GM21390 (cell line): ENCODE results near the gene CXorf49.
"Not testable (repeated sequence)": the region's sequence is repeated elsewhere in the genome, so short reads cannot be mapped to it uniquely, and the experiment has no call there.

Experiments
- ATAC-seq: cut with Tn5 transposase; IDR thresholded peaks from one replicate; pipeline ENCODE4 v1.9.1; 2021; ENCODE audit not compliant: unreplicated experiment

The CXorf49 gene

GRCh38 chrX:71675636-71676035 lies 42.4 kb downstream of the CXorf49 start:
- ATAC-seq = not testable (repeated sequence)

GRCh38 chrX:71671938-71672337 lies 46.1 kb downstream of the CXorf49 start:
- ATAC-seq = no peak

DNA sequence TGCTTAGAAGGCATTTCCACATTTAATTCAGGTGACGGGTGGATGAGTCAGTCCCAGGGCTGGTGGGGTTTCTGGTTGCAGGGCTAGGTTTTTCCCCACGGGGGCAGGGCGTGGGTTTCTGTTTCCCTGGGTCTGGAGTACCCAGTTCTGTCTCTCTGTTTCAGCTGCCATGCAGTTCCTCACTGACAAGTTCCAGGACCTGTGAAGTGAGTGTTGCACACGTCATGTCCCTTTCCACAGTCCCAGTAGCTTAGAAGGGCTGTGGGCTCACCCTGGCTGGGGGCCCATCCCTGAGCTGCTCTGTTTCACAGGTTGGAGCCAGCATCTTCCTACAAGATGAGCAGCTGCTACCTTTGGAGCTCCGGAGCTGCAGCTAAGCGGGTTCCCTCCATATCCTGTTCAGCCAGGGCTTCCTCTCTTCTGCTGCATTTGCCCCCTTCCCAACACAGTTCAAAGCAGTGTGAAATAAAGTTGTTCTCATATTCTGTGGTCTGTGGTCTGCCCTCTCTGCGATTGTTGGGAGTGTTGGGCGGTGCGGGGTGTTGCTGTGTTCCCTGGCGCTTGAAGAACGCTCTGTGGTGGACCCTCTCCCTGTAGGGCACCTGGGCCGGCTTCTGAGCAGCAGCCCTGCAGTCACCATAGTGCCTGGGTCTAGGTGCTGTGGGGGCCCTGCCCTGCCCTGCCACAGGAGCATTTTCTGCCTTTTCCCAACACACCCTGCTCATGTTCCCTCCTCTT lies 46.9 kb downstream of the CXorf49 start:
- no peak for ATAC-seq

- ATAC-seq = not testable (repeated sequence)
Measured at GRCh38 chrX:71669947-71670346, 48.1 kb downstream of the CXorf49 start.

DNA sequence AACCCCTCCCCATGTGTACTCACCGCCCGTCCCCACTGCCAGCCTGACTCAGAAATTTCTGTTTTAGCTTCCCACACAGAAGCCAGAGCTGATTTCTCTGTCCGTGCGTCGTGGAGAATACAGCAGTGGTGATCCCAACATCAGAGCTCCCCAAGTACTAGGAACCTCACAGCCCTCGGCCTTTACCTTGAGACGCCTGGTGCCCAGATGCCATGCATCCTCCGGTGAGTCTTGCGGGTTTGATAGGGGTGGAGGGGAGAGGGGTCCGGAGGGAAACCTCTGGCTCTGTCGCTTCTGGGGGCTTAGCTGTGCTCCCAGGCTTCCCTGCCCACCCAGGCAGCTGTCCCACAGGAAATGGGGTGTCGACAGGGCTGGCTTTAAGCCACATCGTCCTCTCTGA lies 48.6 kb downstream of the CXorf49 start:
- no peak for ATAC-seq

- no peak for ATAC-seq
Measured at GRCh38 chrX:71668248-71668595, 49.9 kb downstream of the CXorf49 start.

DNA sequence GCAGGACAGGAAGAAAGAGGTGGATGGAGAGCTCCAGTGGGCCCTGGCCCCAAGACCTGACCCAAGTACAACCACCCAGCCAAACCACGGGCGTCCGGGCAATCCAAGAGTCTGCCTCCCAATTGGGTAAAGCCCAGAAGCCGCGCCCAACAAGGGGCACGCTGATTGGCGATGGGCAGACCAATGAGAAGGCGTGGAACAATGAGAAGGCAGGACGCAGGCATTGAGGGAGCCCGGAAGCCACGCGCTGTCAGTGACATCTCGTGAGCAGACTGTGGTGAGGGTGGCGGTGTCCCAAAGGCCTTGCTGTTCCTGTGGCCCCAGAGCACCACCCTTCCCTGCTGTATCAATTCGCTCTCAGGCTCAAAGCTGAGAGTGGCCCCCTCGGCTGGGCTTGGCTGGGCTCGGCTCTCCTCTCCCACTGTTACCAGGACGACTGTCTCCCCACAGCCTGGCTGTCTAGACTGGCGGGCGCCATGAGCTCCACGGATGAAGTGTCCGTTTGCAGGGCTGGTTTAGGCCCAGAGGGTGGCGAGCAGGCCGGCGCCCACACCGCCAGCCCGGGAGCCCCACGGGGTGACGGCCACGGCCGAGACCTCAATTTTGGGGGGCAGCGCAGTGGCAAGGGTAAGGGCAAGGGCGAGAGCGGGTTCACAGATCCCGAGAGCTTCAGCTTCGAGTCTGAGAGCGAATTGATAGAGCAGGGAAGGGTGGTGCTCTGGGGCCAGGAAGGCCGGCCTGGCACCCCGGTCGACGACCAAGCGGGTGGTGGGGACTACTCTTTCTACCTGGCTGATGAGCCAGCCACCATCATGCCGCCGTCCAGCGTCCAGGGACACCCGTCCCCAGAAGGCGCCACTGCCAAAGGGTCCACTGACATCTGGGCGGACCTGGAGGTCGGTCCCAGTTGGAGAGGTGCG lies 50.5 kb downstream of the CXorf49 start, which contains the start of gene LOC101059915:
Gene LOC101059915 (plus strand): TSS at position 219 of the 920 bp plus-strand sequence.
- ATAC-seq = no peak

DNA sequence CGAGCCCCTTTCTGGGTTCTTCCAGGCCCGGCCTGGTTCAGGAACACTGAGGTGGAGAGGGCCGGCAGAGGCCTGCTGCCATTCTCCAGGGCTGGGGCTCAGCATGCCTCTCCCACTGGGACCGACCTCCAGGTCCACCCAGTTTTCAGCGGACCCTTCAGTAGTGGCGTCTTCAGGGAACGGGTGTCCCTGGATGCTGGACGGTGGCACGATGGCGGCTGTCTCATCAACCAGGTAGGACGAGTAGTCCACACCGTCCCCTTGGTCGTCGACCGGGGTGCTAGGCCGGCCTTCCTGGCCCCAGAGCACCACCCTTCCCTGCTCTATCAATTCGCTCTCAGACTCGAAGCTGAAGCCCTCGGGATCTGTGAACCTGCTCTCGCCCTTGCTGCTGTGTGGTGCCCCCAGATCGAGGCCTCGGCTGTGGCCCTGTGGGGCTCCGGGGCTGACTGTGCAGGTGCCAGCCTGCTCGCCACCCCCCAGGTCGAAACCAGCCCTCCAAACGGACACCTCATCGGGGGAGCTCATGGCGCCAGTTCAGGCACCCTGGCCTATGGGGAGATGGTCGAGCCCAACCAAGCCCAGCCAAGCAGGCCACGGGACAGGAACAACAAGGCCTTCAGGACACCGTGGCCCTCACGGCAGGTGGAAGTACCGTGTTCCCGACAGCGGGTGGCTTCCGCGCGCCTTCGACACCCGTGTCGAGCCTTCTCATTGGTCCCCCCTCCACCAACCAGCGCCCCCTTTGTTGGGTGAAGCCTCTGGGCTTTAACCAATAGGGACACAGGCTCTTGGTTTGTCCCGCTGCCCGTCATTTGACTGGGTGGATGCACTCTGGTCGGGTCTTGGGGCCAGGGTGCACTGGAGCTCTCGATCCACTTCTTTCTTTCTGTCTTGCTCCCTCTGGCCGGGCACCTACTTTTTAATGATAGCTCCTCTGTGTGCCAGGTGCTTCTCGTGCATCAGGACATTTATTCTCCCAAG lies 51.6 kb downstream of the CXorf49 start:
- no peak for ATAC-seq

- no peak for ATAC-seq
Measured at GRCh38 chrX:71665747-71666146, 52.3 kb downstream of the CXorf49 start.

DNA sequence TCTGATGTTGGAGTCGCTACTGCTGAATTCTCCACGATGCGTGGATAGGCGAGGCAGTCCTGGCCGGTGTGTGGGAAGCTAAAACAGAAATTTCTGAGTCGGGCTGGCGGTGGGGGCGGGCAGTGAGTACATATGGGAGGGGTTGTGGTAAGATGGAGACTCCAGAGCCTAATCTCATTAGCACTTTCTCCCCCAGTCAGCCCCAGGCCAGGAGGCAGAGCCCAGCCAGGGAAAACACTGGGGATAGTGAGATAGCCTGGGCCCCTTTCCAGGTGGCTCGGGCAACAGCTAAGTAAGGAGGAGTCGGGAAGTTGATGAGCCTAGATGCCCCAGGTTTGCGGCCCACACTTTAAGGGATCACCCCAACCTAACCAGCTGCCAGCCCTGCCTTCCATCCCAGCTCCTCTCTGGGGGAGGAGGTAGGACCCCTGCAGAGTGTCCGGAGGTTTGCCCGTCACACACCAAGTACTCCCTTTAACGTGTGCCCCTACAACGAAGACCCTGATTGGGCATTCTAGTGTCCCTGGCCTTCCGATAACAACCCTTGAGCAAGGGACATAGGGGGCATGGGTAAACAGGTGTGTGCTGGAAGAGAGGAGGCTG lies 53.1 kb downstream of the CXorf49 start:
- ATAC-seq = no peak
